ENCODE data around the gene SBSN. TPM values are rescaled to one million over a fixed set of nuclear protein-coding genes. Genes with fewer than 3 reads are reported as not detected.

SBSN gene
- total and polyA plus RNA-seq, 9 of the 15 experiments (the other 6 are each of a cell fraction or from before 2014, with no cell fraction given) = 0.05 TPM; not detected in 8

DNA sequence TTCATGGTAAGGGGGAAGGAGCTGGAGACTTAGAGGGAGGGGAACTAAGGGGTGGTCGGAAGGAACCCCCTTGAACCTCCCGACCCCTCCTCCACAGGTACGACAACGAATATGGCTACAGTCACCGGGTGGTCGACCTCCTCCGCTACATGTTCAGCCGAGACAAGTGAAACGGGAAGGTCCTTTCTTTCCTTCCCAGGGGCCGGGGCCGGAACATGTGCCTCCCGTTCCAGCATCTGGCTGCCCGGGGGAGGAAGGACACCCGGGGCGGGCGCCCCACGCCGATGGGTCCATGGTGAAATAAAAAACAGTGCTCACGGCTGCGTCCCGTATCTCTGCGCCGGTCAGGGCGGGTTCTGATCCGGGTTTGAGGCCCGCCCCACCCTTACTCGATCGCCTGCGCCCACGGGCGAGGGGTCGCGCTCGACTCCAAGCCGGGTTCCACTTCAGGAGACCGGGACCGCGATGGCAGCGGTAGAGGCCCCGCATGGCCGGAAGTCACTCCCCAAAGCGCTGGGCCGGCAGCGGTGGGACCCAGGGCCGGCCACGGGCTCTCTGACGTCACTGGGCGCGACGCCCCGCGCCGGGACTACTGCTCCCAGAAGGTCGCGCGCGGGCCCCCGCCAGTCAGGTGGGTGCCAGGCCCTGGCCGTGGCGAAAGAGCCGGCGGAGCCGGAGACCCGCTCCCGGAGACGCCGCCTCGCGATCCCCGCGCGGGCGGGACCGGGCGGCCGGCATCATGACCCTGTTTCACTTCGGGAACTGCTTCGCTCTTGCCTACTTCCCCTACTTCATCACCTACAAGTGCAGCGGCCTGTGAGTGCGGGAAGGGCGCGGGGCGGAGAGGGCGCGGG lies 17.1 kb upstream of the SBSN start, which contains the start of gene TMEM147 (continued):
- TF ChIP-seq, protein P1, sequence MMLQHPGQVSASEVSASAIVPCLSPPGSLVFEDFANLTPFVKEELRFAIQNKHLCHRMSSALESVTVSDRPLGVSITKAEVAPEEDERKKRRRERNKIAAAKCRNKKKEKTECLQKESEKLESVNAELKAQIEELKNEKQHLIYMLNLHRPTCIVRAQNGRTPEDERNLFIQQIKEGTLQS (IDR thresholded peaks at IDR 0.05) = peak; percentile 64
- TF ChIP-seq, protein P1 (CRISPR knock-in tag; conservative IDR thresholded peaks at IDR 0.05) = 0 out of 2 replicates have a peak, but pooled peaks have one; percentile 36
- TF ChIP-seq PHTF2 (CRISPR knock-in tag; IDR thresholded peaks at IDR 0.05) = no peak
- TF ChIP-seq, protein P2, sequence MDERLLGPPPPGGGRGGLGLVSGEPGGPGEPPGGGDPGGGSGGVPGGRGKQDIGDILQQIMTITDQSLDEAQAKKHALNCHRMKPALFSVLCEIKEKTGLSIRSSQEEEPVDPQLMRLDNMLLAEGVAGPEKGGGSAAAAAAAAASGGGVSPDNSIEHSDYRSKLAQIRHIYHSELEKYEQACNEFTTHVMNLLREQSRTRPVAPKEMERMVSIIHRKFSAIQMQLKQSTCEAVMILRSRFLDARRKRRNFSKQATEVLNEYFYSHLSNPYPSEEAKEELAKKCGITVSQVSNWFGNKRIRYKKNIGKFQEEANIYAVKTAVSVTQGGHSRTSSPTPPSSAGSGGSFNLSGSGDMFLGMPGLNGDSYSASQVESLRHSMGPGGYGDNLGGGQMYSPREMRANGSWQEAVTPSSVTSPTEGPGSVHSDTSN (CRISPR knock-in tag; IDR thresholded peaks at IDR 0.05; ENCODE audit: low read depth) = no peak
- TF ChIP-seq, protein P2 (tag; conservative IDR thresholded peaks at IDR 0.05; ENCODE audit: low read depth) = no peak
- TF ChIP-seq ZNF143 (CRISPR knock-in tag; IDR thresholded peaks at IDR 0.05) = peak; percentile 90
- TF ChIP-seq CHD4 (IDR thresholded peaks at IDR 0.05; ENCODE audit: insufficient read depth, insufficient replicate concordance, low read depth, low read length, poor library complexity, severe bottlenecking) = no peak
- TF ChIP-seq ILK (tag; IDR thresholded peaks at IDR 0.05; ENCODE audit: borderline replicate concordance, low read depth) = no peak
- TF ChIP-seq HIVEP1 (CRISPR knock-in tag; IDR thresholded peaks at IDR 0.05) = no peak
- TF ChIP-seq SAP30 (IDR thresholded peaks at IDR 0.05; ENCODE audit: borderline replicate concordance, insufficient read depth, low read depth, low read length, poor library complexity, severe bottlenecking) = peak; percentile 86
- peak; percentile 50 for TF ChIP-seq NFIC (IDR thresholded peaks at IDR 0.05)
- no peak for TF ChIP-seq DACH1 (IDR thresholded peaks at IDR 0.05; ENCODE audit: partially characterized antibody)
- peak; percentile 82 for TF ChIP-seq SIN3B (IDR thresholded peaks at IDR 0.05; ENCODE audit: low read depth)
- TF ChIP-seq PRMT5 (CRISPR knock-in tag; IDR thresholded peaks at IDR 0.05) = peak; percentile 39; the same call in 1 of the 2 replicates
- TF ChIP-seq, protein P3, sequence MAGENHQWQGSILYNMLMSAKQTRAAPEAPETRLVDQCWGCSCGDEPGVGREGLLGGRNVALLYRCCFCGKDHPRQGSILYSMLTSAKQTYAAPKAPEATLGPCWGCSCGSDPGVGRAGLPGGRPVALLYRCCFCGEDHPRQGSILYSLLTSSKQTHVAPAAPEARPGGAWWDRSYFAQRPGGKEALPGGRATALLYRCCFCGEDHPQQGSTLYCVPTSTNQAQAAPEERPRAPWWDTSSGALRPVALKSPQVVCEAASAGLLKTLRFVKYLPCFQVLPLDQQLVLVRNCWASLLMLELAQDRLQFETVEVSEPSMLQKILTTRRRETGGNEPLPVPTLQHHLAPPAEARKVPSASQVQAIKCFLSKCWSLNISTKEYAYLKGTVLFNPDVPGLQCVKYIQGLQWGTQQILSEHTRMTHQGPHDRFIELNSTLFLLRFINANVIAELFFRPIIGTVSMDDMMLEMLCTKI (IDR thresholded peaks at IDR 0.05; ENCODE audit: partially characterized antibody) = no peak
- no peak for TF ChIP-seq NCOA6 (IDR thresholded peaks at IDR 0.05)
- no peak for TF ChIP-seq HSF4 (CRISPR knock-in tag; IDR thresholded peaks at IDR 0.05; ENCODE audit: borderline replicate concordance)

Data from K562 (cell line).